Measurements from ENCODE around the gene ERO1B. TPM values are rescaled to one million over a fixed set of nuclear protein-coding genes. Genes with fewer than 3 reads are reported as not detected.

Gene ERO1B
- total and polyA plus RNA-seq, 2 donors, result 5.7 to 17.3 TPM

GRCh38 chr1:236287356-236287755 is 5.6 kb upstream of the ERO1B start:
- 85% methylated on average over 12 of the region's 12 CpGs for WGBS
- DNase-seq (ENCODE audit: extremely low spot score), result no peak
- no peak overlapping the region for H3K27ac ChIP-seq (ENCODE audit: low read depth)
- no peak overlapping the region for H3K4me3 ChIP-seq (ENCODE audit: low read depth, low read length)
- H3K4me1 ChIP-seq (ENCODE audit: insufficient read depth), result no peaks in the 10 kb centered on the region
- H3K36me3 ChIP-seq (ENCODE audit: insufficient read depth), result no peaks in the 10 kb centered on the region

GRCh38 chr1:236284291-236284721 is 2.5 kb upstream of the ERO1B start:
- no peak overlapping the region for H3K4me3 ChIP-seq (ENCODE audit: low read depth, low read length)
- 60% methylated on average over 2 of the region's 2 CpGs for WGBS
- no peaks in the 10 kb centered on the region for H3K4me1 ChIP-seq (ENCODE audit: insufficient read depth)

DNA sequence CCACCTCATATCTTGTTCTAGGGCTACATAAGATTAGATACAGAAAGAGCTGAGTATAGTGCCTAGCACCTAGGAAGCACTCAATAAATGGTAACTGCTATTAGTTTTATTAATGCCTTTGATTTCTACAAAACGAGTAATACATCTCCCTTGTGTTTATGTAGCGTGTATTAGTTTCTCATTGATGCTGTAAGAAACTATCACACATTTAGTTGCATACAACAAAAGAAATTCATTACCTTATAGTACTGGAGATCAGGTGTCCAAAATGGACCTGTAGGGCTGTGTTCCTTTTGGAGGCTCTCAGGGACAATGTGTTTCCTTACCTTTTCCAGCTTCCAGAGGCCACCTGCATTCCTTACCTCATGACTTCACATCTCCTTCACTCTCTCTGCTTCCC is 961 bp upstream of the ERO1B start:
- 64% methylated on average over 2 of the region's 2 CpGs for WGBS
- H3K4me3 ChIP-seq (ENCODE audit: low read depth, low read length), result no peak overlapping the region
- DNase-seq (ENCODE audit: extremely low spot score), result no peak

More at GRCh38 chr1:236284291-236284721, 2.5 kb upstream of the ERO1B start:
- no peak overlapping the region for H3K27ac ChIP-seq (ENCODE audit: low read depth)
- DNase-seq (ENCODE audit: extremely low spot score), result no peak
- H3K36me3 ChIP-seq (ENCODE audit: insufficient read depth), result no peaks in the 10 kb centered on the region

DNA sequence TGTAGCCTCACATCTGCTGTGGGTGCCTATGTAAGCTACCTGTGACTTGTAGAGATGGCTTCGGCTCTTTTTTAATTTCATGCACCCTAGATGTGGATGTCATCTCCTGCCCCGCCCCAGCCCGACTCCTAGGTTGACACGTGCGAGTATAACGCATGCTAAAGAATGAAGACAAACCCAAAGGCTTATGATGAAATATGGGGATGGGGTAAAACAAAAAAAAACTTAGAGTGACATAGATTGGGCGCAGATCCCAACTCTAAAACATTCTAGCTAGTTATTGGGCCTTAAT is 613 bp upstream of the ERO1B start:
- no peaks in the 10 kb centered on the region for H3K4me1 ChIP-seq (ENCODE audit: insufficient read depth)
- no peaks in the 10 kb centered on the region for H3K36me3 ChIP-seq (ENCODE audit: insufficient read depth)
- peak overlapping the region; percentile 76 for H3K4me3 ChIP-seq (ENCODE audit: low read depth, low read length)
- no peak for DNase-seq (ENCODE audit: extremely low spot score)
- WGBS, result 16% methylated on average over 7 of the region's 7 CpGs
- no peak overlapping the region for H3K27ac ChIP-seq (ENCODE audit: low read depth)

More for the DNA sequence above, 961 bp upstream of the ERO1B start:
- Histone ChIP-seq H3K4me1 (ENCODE audit: insufficient read depth) (no peaks in the 10 kb centered on the region), H3K27ac (ENCODE audit: low read depth) (no peak overlapping the region), H3K36me3 (ENCODE audit: insufficient read depth) (no peaks in the 10 kb centered on the region)

DNA sequence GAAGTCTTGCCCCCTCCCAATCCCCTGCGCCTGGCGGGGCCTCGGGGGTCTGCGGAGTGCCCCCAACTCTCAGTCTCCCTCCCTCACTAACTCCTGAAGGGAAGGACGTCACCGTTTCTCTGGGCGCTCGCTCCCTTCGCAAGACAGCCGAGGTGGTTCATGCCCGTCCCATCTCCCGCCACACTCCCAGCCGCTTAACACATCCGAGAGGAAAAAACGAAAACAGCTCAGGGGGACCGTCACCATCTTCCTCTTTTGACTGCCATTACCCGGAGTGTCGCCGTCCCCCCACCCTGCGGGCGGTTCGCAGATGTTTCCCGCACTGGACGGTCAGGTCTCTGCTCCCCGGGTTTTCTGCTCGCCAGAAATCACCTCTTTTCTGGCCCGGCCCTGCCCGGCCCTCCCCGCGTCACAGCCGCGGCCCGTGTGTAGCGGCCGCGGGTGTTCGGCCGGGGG is 532 bp downstream of the ERO1B start:
- Histone ChIP-seq H3K4me1 (ENCODE audit: insufficient read depth) (no peaks in the 10 kb centered on the region), H3K36me3 (ENCODE audit: insufficient read depth) (no peaks in the 10 kb centered on the region), H3K27ac (ENCODE audit: low read depth) (peak overlapping the region; percentile 86), H3K4me3 (ENCODE audit: low read depth, low read length) (peak overlapping the region; percentile 76)
- no peak for DNase-seq (ENCODE audit: extremely low spot score)
- under 1% methylated on average over 38 of the region's 38 CpGs for WGBS

DNA sequence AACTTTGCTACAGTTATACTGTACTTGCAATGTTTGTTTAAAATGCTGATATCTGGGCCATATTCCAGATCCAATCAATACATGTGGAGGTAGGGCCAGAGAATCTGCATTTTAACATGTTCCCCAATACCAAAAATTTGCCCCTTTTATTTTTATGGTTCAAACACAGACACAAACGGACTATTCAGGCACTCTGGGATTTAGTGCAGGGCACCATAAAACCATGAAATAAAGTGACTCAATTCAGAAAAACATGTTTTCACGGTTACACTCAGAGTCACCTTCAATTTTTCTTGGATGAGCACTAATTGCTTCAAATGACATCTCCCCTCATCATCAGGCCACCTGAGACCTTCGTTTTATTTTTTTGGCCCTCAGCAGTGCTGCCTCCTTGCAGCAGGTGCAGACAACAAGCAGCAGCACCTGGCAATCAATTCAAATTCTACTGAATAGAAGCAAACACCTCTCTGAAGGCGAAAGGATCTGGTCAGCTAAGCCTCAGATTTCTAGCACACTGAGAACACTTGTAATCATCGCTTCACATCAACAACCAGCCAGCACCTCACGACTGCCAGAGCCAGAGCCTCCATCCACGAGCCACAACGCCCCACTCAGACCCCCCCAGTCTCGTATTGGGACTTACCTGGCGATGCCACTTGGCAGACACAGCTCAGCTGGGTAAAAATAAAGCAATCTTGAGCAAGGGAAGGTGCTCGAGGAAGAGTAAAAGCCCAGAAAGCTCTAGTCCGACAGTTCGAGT is 1.1 kb downstream of the ERO1B start:
- DNase-seq (ENCODE audit: extremely low spot score), result no peak
- WGBS, result 23% methylated on average over 13 of the region's 13 CpGs
- H3K36me3 ChIP-seq (ENCODE audit: insufficient read depth), result no peaks in the 10 kb centered on the region
- H3K4me3 ChIP-seq (ENCODE audit: low read depth, low read length), result peak overlapping the region; percentile 76
- H3K4me1 ChIP-seq (ENCODE audit: insufficient read depth), result no peaks in the 10 kb centered on the region
- no peak overlapping the region for H3K27ac ChIP-seq (ENCODE audit: low read depth)

GRCh38 chr1:236275586-236275985 is 6.2 kb downstream of the ERO1B start:
- Histone ChIP-seq H3K36me3 (ENCODE audit: insufficient read depth) (peaks cover 3% of the 10 kb centered on the region), H3K27ac (ENCODE audit: low read depth) (no peak overlapping the region), H3K4me1 (ENCODE audit: insufficient read depth) (no peaks in the 10 kb centered on the region), H3K4me3 (ENCODE audit: low read depth, low read length) (no peak overlapping the region)
- DNase-seq (ENCODE audit: extremely low spot score), result no peak
- WGBS, result 80% methylated on average over 1 of the region's 1 CpG

DNA sequence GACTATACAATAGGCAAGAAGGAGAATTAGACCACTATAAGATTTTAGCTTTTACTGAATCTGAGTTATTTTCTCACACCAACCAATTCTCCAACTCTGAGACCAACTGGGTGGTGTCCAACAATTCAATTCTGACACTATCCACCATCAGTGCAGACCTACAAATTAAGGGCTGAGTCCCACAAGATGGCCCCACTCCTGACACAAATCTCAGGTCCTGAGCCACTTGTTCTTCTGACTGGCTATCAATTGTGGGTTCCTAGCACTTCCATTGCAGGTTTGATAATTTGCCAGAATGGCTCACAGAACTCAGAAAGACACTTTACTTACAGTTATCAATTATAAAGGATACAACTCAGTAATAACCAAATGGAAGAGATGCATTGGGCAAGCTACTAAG is 6.7 kb downstream of the ERO1B start:
- Histone ChIP-seq H3K4me1 (ENCODE audit: insufficient read depth) (no peaks in the 10 kb centered on the region), H3K27ac (ENCODE audit: low read depth) (no peak overlapping the region), H3K4me3 (ENCODE audit: low read depth, low read length) (no peak overlapping the region), H3K36me3 (ENCODE audit: insufficient read depth) (peaks cover 3% of the 10 kb centered on the region)
- DNase-seq (ENCODE audit: extremely low spot score), result no peak

GRCh38 chr1:236273358-236273757 is 8.4 kb downstream of the ERO1B start:
- WGBS, result 90% methylated on average over 2 of the region's 2 CpGs
- Histone ChIP-seq H3K4me1 (ENCODE audit: insufficient read depth) (no peaks in the 10 kb centered on the region), H3K36me3 (ENCODE audit: insufficient read depth) (peaks cover 3% of the 10 kb centered on the region), H3K4me3 (ENCODE audit: low read depth, low read length) (no peak overlapping the region), H3K27ac (ENCODE audit: low read depth) (no peak overlapping the region)
- no peak for DNase-seq (ENCODE audit: extremely low spot score)

GRCh38 chr1:236269439-236269838 is 12.3 kb downstream of the ERO1B start:
- no peak overlapping the region for H3K27ac ChIP-seq (ENCODE audit: low read depth)
- no peak overlapping the region for H3K4me3 ChIP-seq (ENCODE audit: low read depth, low read length)
- H3K36me3 ChIP-seq (ENCODE audit: insufficient read depth), result no peaks in the 10 kb centered on the region
- no peaks in the 10 kb centered on the region for H3K4me1 ChIP-seq (ENCODE audit: insufficient read depth)
- DNase-seq (ENCODE audit: extremely low spot score), result no peak

DNA sequence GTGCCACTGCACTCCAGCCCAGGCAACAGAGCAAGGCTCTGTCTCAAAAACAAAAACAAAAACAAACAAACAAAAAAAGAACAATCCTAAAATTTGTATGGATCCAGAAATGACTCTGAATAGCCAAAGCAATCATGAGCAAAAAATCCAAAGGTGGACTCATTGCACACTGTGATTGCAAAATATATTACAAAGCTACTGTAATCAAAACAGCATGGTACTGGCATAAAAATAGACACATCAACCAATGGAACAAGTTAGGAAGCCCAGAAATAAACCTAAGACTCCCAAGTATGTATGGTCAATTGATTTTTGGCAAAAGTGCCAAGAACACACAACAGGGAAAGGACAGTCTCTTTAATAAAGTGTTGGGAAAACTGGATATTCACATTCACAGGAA is 19.9 kb downstream of the ERO1B start:
- Histone ChIP-seq H3K27ac (ENCODE audit: low read depth) (no peak overlapping the region), H3K36me3 (ENCODE audit: insufficient read depth) (peaks cover 2% of the 10 kb centered on the region), H3K4me1 (ENCODE audit: insufficient read depth) (no peaks in the 10 kb centered on the region), H3K4me3 (ENCODE audit: low read depth, low read length) (no peak overlapping the region)
- no peak for DNase-seq (ENCODE audit: extremely low spot score)

DNA sequence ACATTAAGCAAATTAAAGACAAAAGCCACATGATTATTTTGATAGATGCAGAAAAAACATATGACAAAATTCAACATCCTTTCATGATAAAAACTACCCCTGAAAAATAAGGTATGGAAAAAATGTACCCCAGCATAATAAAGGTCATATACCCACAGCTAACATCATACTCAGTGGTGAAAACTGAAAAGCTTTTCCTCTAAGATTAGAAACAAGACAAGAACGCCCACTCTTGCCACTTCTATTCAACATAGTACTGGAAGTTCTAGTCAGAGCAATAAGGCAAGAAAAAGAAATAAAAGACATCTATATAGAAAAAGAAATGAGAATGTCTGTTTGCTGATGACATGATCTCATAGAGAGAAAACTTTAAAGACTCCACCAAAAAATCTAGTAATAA is 20.7 kb downstream of the ERO1B start:
- no peak for DNase-seq (ENCODE audit: extremely low spot score)
- Histone ChIP-seq H3K36me3 (ENCODE audit: insufficient read depth) (peaks cover 2% of the 10 kb centered on the region), H3K27ac (ENCODE audit: low read depth) (no peak overlapping the region), H3K4me1 (ENCODE audit: insufficient read depth) (no peaks in the 10 kb centered on the region), H3K4me3 (ENCODE audit: low read depth, low read length) (no peak overlapping the region)
- WGBS, result 91% methylated on average over 1 of the region's 1 CpG

DNA sequence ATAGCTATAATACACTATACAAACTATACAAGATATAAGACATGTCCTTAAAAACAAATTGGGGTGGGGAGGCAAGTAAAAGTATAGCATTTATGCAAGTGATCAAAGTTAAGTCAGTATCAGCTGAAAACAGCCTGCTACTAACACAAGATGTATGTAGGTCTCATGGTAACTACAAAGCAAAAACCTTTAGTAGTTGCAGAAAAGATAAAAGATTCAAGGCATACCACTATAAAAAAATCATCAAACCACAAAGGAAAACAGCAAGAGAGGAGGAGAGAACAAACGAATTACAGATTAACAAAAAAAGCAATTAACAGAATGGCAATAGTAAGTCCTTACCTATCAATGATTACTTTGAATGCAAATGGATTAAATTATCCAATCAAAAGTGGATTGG is 22.7 kb downstream of the ERO1B start:
- DNase-seq (ENCODE audit: extremely low spot score), result no peak
- H3K27ac ChIP-seq (ENCODE audit: low read depth), result no peak overlapping the region
- no peaks in the 10 kb centered on the region for H3K4me1 ChIP-seq (ENCODE audit: insufficient read depth)
- WGBS, result 91% methylated on average over 1 of the region's 1 CpG
- H3K36me3 ChIP-seq (ENCODE audit: insufficient read depth), result peaks cover 2% of the 10 kb centered on the region
- H3K4me3 ChIP-seq (ENCODE audit: low read depth, low read length), result no peak overlapping the region

DNA sequence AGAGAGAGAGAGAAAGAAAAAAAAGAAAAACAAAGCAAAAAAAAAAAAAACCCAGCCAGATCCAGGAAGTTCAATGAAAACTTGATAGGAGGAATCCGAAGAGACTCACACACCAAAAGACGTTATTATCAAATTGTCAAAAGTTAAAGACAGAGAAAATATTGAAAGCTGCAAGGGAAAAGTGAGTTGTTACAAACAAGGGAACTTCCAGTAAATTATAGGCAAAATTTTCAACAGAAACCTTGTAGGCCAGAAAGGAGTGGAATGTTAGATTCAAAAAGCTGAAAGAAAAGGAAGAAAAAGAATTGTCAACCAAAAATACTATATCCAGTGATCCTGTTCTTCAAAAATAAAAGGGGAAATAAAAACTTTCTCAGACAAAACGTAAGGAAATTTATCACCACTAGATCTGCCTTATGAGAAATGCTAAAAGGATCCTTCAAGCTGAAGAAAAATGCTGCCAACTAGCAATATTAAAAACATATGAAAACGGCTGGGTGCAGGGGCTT is 23.6 kb downstream of the ERO1B start:
- WGBS, result 95% methylated on average over 4 of the region's 4 CpGs
- DNase-seq (ENCODE audit: extremely low spot score), result no peak

DNA sequence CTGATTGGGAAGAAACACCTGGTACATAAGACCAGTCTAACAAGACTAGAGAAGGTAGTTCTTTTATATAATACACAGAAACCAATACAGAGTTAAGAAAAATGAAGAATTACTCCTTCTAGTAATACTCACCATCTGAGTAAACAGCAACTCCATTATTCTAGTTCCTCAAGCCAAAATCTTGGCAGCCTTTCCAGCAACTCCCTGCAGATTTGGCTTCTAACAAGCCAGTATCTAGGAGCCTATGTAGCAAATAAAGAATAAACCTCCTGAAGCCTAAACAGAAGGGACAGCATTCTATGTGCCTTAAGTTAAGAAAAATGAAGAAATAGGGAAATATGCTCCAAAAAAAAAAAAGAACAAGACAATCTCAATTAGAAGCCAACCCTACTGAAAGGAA is 24.5 kb downstream of the ERO1B start:
- Histone ChIP-seq H3K36me3 (ENCODE audit: insufficient read depth) (peaks cover 2% of the 10 kb centered on the region), H3K27ac (ENCODE audit: low read depth) (no peak overlapping the region), H3K4me3 (ENCODE audit: low read depth, low read length) (no peak overlapping the region), H3K4me1 (ENCODE audit: insufficient read depth) (no peaks in the 10 kb centered on the region)
- no peak for DNase-seq (ENCODE audit: extremely low spot score)

More for the DNA sequence above, 23.6 kb downstream of the ERO1B start:
- Histone ChIP-seq H3K27ac (ENCODE audit: low read depth) (no peak overlapping the region), H3K4me3 (ENCODE audit: low read depth, low read length) (no peak overlapping the region), H3K36me3 (ENCODE audit: insufficient read depth) (peaks cover 2% of the 10 kb centered on the region), H3K4me1 (ENCODE audit: insufficient read depth) (no peaks in the 10 kb centered on the region)

Data from urinary bladder (tissue), 4 donors.